OCI-M1 (cell line): ENCODE results near the gene KLHL26.

Experiments used
- DNase-seq: peaks from one replicate; lab custom pipeline; 2025; lab: John Stamatoyannopoulos, UW

KLHL26 gene

DNA sequence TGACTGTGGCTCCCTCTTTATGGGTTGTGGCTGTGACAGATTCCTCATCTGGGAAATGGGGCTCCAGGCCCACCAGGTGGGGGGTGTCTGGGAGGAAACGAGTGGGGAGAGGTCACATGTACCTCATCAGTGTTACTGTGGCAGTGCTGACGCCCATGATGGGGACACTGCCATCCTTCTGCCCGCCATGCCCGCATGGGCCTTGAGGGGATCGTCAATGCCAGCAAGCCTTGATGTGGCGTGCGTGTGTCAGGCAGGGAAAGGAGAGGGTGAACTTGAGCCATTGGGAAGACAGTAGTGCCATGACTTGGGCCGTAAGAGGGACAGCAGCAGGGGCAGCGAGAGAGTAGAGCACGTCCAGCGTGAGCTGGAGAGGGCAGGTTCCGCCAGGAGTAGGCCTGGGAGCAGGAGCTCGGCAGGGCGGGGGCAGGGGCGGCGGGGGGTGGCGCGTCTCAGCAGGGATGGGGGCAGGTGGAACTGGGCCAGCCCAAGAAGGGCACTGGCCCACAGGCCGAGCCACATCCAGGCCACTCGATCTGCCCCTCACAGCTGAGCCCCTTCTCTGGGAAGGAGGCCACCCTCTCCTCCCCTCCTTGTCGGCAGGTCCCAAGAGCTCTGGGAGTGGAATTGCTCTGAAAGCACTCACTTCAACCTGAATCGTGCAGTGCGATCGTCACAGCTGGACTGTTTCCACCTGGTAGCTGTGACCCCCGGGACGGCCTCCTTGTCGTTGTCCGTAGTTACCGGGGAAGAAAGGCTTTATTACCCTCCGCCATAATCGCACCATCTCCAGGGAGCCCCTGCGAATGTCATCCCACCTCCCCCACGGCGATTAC, 9.9 kb downstream of the KLHL26 start:
- DNase-seq, result no peak

DNA sequence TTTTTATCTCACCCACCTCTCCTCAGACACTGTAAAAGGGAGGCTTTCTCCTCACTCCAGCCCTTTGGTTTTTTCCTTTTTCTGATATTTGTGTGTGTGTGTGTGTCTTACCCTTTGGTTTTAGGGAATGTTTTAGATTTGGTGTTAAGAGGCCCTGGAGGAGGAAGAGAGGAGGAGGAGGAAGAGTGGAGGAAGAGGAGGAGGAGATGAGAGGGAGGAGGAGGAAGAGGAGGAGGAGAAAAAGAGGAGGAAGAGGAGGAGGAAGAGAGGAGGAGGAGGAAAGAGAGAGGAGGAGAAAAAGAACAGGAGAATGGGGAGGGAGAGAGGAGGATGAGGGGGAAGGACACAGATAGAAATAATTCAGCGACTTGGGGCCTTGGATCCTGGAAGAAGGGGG, 10.5 kb downstream of the KLHL26 start:
- DNase-seq, result no peak

DNA sequence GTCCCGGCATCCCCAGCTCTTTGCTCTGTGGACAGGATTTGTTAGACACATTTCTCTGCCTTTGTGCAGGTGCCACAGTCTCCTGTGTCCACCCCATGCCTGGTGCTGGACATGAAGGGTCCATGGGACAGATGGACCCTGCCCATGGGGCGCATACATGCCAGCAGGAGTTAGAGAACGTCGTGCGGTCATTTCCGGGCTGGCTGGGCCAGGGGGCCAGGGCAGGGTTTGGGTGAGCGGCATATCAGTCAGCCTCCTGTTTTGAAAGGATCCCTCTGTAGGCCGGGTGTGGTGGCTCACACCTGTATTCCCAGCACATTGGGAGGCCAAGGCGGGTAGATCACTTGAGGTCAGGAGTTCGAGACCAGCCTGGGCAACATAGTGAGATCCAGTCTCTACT, 11.0 kb downstream of the KLHL26 start:
- no peak for DNase-seq

DNA sequence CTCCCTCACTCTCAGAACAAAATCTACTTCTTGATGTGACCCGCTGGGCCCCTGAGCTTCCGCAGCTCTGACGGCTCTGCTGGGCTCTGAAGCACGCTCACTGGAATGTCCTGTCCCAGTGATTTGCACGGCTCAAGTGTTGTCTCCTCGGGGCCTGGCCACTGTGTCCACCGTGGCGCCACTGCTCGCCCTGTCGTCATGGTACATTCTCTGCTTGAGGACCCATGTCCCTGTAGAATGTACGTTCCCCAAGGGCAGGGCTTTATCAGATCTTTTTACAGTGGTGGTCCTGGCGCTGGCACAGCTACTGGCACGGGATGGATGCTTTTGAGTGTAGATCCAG, 12.1 kb downstream of the KLHL26 start:
- DNase-seq, result no peak

DNA sequence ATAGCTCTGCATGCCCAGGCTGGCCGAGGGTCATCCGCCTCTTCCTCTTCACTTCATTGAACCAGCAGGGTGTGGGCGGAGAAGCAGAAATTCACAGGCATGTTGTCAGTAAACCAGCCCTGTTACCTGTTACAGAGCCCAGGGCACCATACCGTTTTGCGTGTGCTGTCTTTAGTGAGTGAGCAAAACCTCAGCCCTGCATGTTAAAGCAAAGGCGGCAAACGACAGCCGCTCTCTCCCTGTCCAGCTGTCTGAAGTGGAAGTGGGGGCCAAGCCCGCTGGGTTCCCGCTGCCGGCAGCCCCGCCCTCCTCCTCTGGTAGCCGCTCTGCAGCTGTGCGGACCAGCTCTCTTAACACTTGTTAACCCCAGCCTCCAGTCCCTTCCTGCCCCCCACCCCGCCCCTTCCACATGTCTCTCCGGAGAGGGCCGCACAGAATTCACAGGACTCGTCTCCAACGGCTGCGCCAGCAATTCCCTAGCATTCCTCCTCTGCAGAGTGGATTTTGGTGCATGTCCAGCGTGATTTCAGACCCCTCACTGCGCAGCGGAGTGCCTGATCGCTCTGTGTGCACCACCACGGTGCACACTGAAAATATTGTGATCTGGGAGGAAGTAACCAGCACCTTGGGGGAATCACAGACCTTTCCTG, 12.7 kb downstream of the KLHL26 start:
- DNase-seq, result no peak

DNA sequence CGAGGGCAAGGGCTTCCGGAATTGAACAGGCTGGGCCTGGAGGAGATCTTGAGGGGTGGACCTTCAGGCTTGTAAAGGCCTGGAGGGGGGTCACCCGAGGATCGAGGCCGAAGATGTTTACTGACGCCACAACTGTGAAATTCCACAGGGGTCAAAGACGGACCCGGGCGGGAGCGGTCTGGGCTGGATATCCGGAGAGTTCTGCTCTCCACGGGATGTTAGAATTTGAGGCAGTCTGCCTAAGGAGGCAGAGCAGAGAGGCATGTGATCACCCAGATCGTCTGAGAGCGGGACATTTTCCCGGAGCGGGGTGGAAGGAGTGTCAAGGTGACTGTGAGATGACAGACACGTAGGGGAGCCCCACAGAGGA, 13.2 kb downstream of the KLHL26 start:
- no peak for DNase-seq

DNA sequence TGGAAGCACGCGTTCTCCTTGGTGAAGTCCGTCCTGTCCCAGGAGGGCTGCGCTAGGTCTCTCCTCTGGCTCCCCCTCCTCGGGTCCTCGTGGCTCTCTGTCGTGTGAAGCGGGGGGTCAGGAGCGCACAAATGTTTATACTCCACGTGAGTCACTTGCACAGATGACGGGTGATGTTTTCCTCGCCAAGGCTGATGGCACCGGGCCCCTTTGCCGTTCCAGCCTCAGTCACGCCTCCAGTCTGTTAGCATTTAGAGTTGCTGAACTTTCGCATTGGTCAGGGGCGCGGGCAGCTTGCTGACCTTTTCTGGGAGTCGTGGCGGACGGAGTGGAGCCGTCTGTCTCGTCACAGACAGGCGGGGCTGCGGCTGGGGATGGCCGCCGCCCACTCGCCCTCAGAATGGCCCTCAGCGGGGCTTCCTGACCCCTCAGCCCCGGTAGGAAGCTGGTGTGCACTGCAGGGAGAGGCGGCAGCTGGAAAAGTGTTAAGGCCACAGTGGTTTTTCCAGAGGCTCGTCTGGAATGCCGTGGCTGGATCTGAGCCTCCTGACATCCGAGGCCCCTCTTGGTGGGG, 13.7 kb downstream of the KLHL26 start:
- DNase-seq, result no peak

DNA sequence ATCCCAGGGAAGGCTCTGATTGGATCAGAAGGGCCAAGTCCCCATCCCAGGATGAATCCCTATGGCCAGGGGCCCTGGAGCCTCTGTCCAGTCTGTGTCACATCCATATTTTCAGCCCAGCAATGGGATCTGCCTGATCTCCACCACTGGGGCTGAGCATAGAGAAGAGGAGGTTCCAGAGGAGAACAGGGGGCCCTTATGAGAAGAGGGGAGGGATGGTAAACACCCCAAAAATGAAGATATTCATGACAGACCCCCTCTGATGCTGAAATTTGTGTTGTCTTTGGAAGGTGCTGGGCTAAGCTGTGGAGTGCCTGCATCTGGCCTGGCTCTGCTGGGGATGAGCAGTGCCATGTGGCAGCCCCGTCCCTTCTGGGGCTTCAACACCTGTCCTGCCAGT, 14.5 kb downstream of the KLHL26 start:
- DNase-seq, result no peak

DNA sequence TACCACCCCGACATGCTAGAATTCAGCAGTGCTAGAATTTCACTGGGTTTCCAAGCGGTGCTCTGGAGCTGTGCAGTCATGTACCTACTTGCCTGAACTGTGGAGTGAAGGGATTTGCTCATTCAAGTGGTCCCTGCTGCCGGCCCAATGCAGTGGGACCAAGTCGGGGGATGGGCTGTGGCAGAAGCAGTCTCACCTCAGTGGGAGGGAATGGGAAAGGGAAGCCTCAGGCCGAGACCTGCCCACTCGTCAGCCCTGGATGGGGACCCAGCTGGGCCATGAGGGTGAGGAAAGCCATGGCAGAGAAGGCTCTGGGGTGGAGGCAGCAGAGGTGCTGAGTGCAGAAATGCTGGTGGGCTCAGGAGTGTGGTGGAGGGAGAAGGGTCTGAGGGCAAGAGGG, 14.9 kb downstream of the KLHL26 start:
- DNase-seq, result no peak

DNA sequence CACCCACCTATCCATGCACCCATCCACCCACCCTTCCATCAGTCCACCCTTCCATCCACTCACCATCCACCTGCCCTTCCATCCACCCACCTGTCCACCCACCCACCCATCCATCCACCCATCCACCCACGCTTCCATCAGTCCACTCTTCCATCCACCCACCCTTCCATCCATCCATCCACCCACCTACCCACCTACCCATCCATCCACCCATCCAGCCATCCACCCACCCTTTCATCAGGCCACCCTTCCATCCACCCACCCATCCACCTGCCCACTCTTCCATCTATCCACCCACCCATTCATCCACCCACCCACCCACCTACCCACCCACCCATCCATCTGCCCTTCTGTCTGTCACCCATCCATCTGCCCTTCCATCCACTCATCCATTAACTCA, 17.0 kb downstream of the KLHL26 start:
- DNase-seq, result no peak

DNA sequence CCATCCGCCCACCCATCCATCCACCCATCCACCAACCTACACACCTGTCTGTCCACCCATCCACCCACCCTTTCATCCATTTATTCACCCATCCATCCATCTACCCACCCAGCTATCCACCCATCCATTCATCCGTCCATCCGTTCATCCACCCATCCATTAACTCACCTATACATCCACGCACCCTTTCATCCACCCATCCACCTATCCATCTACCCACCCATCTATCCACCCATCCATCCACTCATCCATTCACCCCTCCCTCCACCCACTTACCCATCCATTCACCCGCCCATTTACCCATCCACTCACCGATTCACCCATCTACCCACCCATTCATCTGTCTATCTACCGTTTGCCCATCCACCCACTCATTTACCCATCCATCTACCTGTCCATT, 17.6 kb downstream of the KLHL26 start:
- no peak for DNase-seq

DNA sequence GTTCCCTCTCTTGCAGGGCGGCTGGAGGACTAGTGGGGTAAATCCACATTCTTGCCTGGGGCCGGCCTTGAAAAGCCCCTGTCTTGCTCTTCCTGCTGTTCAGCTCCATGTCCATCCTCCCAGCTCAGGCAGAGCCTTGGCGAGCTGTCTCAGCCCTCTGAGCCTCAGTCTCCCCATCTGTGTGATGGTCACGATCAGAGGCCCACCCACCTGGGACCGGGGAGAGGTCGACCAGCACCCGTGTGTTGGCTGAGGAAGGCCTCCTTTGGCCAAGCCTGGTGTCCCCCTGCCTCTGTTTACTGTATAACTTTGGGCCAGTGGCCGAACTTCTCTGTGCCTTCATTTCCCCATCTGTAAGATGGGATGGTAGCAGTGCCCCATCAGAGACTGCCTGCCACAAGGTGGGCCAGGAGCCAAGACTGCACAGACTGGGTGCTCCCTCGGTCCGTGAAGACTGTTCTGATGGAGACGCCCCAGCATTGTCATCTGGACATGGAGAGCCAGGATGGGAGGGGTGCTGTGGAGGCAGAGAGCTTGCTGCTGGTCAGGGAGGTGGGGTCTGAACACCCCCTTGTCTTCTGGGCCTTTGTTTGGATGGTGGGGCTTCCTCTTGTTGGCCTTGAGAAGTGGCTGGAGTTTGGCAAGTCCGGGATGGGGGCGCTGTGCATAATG, 18.5 kb downstream of the KLHL26 start:
- no peak for DNase-seq

DNA sequence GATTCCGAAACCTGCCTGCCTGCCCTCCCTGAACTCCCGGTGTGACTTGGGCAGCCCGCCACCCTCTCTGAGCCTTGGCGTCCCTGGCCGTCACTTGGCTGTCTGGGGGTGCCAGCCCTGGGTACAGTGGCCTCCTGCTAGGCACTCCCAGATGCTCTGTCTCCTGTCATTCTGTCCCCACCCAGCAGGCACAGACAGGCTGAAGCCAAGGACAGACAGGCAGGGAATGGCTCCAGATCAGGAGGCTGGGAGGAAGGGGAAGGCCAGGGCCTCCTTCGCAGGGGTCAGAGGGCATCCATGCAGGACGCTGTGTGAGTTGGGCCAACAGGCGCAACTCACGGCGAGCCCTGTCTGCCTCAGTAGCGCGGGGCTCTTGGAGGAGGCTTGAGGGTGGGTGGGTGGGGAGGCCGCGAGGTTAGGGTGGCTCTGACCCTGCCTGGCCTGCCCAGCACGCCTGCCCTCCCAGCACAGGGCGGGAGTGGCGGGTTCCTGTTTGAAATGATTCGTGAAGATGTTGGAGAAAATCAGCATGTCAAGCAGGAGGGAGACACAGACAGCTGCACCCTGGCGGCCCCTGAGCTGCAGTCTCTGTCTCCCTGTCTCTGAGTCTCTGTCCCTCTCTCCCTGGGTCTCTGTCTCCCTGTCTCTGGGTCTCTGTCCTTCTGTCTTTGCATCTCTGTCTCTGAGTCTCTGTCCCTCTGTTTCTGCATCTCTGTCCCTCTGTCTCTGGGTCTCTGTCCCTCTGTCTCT, 19.7 kb downstream of the KLHL26 start:
- no peak for DNase-seq

DNA sequence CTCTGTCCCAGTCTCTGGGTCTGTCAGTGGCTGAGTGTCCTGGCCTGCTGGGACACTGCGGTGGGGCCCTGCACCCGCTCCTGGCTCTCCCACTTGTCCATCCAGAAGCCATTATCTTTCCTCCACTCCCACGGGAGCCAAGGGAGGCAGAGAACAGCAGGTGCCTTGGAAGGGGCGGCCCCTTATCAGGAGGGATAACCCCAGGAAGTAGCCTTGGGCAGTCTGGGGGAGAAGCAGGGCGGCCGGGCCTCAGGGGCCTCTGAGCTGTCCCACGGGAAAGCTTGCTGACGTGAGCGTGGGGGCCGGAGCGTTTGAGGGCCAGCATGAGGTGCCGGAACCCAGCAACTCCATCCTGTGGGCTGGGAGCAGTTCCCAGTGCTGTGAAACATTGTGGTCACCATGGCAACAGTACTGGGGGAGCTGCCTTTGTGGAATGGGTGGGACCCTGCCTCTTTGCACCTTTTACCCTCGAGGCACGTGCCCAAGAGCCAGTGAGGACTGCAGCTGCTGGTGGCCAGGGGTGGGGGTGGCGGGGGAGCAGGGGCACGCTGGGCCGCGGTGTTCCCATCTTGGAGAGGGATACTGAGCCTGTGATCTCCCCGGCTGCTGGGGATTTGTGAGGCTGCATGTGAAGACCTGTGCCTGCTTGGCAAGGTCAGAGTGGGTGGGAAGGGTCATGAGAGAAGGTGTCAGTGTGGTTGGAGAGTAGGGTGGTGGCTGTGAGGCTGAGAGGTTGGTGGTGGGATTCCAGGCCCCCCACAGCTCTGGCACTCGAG, 20.9 kb downstream of the KLHL26 start:
- no peak for DNase-seq

DNA sequence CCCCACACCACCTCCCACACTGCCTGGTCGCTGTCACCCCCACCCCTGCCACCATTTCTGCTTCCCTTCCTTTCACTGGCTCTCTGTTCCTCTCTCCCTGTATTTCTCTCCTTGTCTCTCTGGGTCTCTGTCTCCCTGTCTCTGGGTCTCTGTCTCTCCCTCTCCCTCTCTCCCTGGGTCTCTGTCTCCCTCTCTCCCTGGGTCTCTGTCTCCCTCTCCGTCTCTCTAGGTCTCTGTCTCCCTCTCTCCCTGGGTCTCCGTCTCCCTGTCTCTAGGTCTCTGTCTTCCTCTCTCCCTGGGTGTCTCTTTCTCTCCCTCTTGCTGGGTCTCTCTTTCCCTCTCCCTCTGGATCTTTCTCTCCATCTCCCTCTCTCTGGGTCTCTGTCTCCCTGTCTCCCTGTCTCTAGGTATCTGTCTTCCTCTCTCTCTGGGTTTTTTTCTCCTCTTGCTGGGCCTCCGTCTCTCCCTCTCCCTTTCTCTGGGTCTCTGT, 21.6 kb downstream of the KLHL26 start:
- DNase-seq, result no peak

DNA sequence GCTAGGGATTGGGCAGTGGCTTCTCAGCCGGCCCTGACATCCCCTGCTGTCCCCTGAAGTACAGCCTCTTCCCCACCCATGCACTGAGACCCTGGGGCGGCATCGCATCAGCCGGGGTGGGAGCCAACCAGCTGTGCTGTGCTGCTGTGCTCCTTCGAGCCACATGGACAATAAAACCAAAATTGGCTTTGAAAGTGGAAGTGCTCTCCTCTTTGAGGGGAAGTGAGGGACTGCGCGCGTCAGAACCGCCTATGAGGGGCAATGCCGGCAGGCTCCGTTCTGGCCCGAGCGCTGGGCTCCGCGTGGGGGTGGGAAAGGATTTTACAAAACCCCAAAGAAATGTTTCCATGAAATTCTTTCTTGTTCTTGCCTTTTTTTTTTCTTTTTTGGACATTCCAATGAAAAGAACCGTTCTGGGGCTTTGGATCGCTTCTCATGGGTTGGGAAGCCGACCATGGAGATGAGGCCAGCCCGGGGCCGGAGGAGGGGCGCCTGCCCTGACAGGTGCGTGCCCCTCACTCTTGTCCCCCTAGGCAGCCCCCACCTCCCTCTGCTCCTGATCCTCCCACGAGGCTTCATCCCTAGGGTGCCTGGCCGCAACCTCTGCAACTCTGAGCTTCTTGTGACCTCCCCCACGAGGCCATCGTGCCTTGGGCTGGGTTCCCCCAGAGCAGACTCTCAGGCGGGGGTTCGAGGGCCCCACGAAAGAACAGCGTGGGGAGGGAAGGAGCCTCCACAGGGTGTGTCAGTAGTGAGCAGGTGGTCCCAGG, 22.6 kb downstream of the KLHL26 start:
- peak; percentile 34 for DNase-seq

DNA sequence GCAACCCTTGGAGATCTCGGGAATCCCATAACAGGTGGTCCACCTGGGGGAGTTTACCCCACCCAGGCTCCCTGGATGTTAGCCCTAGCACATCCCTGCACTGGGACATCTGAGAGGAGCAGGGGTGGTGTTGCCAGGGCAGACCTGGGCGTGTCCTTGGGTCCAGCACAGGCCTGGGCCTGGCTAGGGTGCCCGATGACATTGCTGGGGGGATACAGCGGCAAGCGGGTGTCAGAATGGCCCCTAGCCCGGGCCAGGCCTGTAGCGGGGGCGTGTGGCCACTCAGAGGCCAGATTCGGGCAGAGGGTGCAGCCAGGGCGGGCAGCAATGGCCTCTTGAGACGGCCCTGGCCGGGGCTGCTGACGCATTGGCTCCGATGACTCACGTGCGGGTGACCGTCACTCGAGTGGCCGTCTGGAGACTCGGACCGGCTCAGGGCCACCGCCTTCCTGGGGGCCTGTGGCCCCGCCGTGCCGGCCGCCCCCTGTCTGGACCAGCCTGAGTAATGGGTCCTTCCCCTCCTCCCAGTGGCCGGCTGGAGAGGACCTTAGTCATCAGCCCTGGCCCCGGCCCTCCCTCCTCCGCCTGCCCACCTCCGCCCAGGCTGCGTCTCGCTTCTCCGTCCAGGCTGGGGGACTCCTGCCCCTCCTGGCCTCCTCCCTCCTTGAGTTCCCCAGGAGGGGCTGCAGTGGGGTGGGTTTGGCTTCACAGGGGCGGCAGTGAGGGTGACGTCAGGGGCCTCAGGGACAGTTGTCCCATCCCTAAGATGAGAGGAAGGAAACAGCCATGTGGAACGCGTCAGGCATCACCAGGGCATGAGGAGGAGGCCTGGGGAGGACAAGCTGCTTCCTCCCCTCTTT, 23.5 kb downstream of the KLHL26 start:
- DNase-seq, result no peak

DNA sequence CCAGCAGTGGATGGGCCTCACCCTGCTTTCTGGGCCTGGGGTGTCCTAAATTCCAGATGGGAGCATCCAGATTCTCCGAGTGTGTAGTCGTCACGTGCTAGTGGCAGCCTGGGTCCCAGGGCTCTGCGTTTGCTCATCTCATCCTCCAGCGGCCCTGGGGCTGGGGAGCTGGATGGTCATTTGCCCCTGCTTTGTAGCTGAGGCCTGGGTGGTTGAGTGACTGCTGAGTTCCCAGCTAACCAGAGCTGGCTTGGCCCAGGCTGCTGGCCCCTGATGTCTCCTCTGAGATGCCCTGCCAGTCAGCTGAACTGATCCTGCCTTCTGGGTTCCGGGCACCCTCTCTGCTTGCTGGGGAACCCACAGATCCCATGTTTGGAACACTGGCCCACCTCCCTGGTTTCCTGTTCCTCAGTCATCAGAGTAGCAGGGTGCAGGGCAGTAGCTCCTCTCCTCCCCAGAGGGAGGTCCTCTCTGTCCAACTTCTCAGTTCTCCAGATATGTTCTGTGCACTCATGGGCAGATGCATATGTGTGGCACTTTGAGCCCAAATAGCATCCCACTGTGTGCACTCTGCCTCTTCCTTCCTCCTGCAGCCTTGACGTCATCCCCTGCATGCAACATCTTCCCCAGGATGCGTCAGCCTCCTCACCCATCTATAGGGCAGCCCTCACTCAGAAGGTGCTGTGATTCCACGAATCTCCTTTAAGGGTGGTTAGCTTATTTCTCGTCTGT, 24.3 kb downstream of the KLHL26 start:
- DNase-seq, result no peak
